ENCODE results near the gene PTPRD. TPM values are rescaled to one million over a fixed set of nuclear protein-coding genes. Genes with fewer than 3 reads are reported as not detected.

The PTPRD gene
- total RNA-seq, 1 experiment from 2014 or later, result 32.5 TPM

DNA sequence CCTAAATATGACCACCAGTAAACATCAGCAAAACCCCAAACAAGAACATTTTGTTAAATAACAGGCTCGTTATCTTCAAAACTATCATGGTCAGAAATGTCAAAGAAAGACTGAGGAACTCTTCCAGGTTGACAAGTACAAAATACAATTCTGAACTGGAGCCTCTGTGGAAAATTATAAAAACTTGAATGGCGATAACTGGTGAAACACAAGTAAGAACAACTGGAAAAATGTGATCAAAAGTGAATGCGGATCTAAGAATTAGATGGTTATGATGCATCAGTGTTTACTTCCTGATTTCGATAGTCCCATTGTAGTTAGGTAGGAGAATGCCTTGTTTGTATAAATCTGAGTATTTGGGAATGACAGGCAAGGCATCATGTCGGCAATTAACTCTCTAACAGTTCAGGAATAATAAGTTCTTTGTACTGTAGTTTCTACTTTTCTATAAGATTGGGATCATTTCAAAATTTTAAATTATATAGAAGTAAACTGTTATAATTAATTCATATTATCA is 2073.1 kb downstream of the PTPRD start:
- no peaks in the 10 kb centered on the region for H3K4me1 ChIP-seq (ENCODE audit: insufficient read depth, low read length)
- no peak overlapping the region for H3K56ac ChIP-seq (ENCODE audit: insufficient read length, low read depth, low read length)
- H2BK5ac ChIP-seq (ENCODE audit: insufficient read length, low read length), result no peak overlapping the region
- H2BK12ac ChIP-seq (ENCODE audit: insufficient read length, low read depth, low read length), result no peak overlapping the region
- H3K27me3 ChIP-seq (ENCODE audit: insufficient read depth, low read length), result no peaks in the 10 kb centered on the region
- TF ChIP-seq CTCF (conservative IDR thresholded peaks at IDR 0.05), result no peak
- H3T11ph ChIP-seq (ENCODE audit: low read length), result no peak overlapping the region
- no CpG with 5 or more reads among the region's 5 CpGs for WGBS (ENCODE audit: extremely low coverage, insufficient read length, low lambda C conversion rate)
- H3K23me2 ChIP-seq (ENCODE audit: insufficient read length, low read depth, low read length, poor library complexity, severe bottlenecking), result no peaks in the 10 kb centered on the region
- Mint-ChIP-seq H3K36me3 (ENCODE audit: insufficient read depth in 1 of 3, low read depth in 3 of 3) (no peaks in the 10 kb centered on the region; a peak in 2 of 7 replicates), H3K4me3 (no peak overlapping the region), H3K9me3 (peaks cover 0 to 4% of the 10 kb centered on the region in 2 experiments; a peak in 1 of 5 replicates), H3K27me3 (ENCODE audit: low read depth) (no peaks in the 10 kb centered on the region), H3K4me1 (peaks cover 4% of the 10 kb centered on the region in 2 experiments; a peak in 1 of 4 replicates), H3K27ac (no peak overlapping the region)
- no peak overlapping the region for H3K27ac ChIP-seq (ENCODE audit: insufficient read length, low read depth, low read length)
- no peak overlapping the region for H2BK15ac ChIP-seq (ENCODE audit: low read depth, low read length)
- H2AK5ac ChIP-seq (ENCODE audit: insufficient read length, low read length), result no peak overlapping the region
- DNase-seq, result no peak
- H4K5ac ChIP-seq (ENCODE audit: insufficient read length, low read depth, low read length), result no peak overlapping the region
- no peaks in the 10 kb centered on the region for H4K20me1 ChIP-seq (ENCODE audit: control insufficient read depth, insufficient read depth, insufficient read length)
- H3K14ac ChIP-seq (ENCODE audit: insufficient read depth, low read length), result no peak overlapping the region
- no peak overlapping the region for H4K91ac ChIP-seq (ENCODE audit: insufficient read length, low read depth, low read length)
- H3K23ac ChIP-seq (ENCODE audit: insufficient read length, low read depth, low read length), result no peak overlapping the region
- no peak overlapping the region for H2AFZ ChIP-seq (ENCODE audit: low read length)
- H3K9ac ChIP-seq (ENCODE audit: extremely low read depth, insufficient read length, low read length), result no peak overlapping the region
- no peak overlapping the region for H3K4me2 ChIP-seq (ENCODE audit: insufficient read depth, insufficient read length, low read length)
- H4K8ac ChIP-seq (replicated peaks; ENCODE audit: insufficient read length, low read depth, low read length), result no peak overlapping the region
- no peak overlapping the region for H3K4ac ChIP-seq (ENCODE audit: low read depth, low read length)
- no peaks in the 10 kb centered on the region for H3K79me2 ChIP-seq (ENCODE audit: insufficient read depth, low read length)
- H3K18ac ChIP-seq (ENCODE audit: insufficient read length, low read depth, low read length), result no peak overlapping the region
- no peak overlapping the region for H2BK120ac ChIP-seq (ENCODE audit: low read depth, low read length, poor library complexity, severe bottlenecking)
- H3K79me1 ChIP-seq (ENCODE audit: insufficient read depth, low read depth, low read length, poor library complexity, severe bottlenecking), result no peaks in the 10 kb centered on the region
- H2BK20ac ChIP-seq (ENCODE audit: low read depth, low read length, poor library complexity, severe bottlenecking), result no peak overlapping the region
- no peaks in the 10 kb centered on the region for H3K9me3 ChIP-seq (ENCODE audit: control insufficient read depth, low read depth, low read length)

All from H9 (cell line).